ENCODE measurements around the gene APCDD1L.
A peak's percentile ranks its signal among the peaks of the same experiment; 100 is the strongest.

APCDD1L gene

DNA sequence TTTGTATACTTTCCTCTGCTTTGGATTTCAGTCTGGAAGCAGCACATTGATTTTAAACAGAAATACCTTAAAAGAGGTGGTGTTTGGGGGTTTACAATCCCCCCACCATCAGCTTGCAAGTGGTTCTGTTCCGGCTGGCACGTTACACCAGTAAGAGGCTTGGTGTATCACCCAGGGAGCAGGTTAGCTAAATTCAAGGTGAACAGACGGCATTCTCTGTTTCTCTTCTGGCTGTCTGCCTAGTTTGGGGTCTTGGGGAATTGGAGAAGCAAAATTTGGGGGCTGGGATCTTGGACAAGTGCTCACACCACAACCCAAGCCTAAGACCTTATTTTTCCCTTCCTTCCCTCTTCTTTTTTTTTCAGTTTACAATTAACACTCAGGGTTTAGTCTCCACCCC is 7.5 kb upstream of the APCDD1L start:
- DNase-seq (ENCODE audit: insufficient read length) (no peak), FAIRE-seq (no peak)
- TF ChIP-seq TAF1 (IDR thresholded peaks at IDR 0.05; ENCODE audit: borderline replicate concordance, low read depth, low read length) (no peak), POLR2AphosphoS5 (IDR thresholded peaks at IDR 0.05; ENCODE audit: low read depth, low read length) (no peak), POLR2A (IDR thresholded peaks at IDR 0.05; ENCODE audit: low read depth, low read length) (no peak)

DNA sequence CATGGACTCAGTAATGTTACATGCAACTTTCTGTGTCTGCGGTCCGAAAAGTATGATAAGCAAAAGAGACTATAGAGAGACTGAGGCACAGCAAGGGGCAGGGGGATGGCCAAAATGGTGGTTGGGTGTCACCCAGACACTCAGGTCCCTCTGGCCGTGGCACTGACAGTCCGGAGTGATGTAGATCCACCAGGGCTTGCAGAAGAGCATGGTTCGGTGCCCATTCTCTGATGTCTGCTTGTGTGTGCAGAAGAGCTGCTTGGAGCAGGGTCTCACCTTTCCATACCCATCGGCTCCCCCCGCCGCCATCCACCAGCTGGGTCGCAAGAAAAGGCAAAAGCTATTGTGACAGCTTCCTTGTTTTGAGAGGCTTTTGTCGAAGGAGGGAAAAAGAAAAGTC is 6.6 kb upstream of the APCDD1L start:
- no peak for DNase-seq (ENCODE audit: insufficient read length)
- TF ChIP-seq TAF1 (IDR thresholded peaks at IDR 0.05; ENCODE audit: borderline replicate concordance, low read depth, low read length) (no peak), POLR2A (IDR thresholded peaks at IDR 0.05; ENCODE audit: low read depth, low read length) (no peak), POLR2AphosphoS5 (IDR thresholded peaks at IDR 0.05; ENCODE audit: low read depth, low read length) (no peak)
- FAIRE-seq, result no peak

DNA sequence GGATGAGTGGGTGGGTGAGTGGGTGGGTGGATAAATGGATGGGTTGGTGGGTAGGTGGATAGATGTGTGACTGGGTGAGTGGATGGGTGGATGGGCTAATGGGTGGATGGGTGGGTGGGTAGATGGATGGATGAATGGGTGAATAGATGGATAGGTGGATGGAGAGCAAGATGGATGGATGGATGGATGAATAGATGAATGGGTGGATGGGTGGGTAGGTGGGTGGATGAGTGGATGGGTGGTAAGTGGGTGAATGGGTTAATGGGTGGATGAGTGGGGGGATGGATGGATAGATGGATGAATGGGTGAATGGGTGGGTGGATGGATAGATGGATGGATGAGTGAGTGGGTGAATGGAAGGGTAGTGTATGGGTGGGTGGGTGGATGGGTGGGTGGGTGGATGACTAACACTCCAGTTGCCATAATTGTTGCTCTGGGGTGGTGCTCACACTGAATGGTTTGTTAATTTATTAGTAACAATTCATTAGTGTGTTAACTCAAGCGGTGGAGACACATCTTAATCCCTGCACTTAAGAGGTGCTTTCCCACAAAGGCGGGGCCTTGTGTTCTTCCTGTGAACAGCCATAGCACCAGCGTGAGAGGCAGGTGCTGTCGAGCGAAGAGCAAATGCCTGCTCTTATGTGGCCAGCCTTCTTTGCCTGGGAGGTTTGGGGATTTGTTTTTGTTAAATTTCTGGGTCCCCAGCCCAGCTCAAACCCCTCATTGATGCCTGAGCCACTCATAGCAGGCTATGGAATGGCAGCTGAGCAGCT is 4.9 kb upstream of the APCDD1L start:
- FAIRE-seq (peak; percentile 58), DNase-seq (ENCODE audit: insufficient read length) (no peak)

DNA sequence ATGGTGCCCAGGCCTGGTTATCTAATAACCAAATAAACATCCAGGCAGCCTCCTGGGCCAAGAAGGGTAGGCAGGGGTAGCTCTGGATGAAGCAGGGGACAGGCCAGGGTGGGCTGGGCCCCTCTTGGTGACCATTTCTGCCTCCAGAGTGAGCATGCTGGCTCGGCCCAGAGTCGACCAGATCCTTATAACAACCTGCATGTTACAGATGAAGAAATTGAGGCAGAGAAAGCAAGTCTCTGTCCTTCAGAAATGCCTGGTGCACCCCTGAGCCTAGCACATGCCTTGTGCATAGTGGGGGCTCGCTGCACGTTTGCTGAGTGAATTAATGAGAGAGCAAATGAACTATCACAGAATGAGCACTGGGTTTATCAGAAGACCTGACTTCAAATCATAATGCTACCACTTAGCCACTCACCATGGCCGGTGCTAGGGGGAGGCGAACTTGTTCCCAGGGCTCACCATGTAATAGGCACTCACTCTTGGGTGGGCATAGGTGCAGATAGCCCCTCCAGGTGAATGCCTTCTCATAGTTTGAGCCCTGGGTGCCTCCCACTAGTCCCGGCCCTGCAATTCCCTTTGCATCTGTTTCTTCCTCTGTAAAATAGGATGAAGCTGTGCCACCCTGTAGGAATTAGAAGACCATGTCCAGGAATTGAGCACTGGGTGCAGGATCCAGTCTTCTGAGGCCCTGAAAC is 3.8 kb upstream of the APCDD1L start:
- TF ChIP-seq POLR2A (IDR thresholded peaks at IDR 0.05; ENCODE audit: low read depth, low read length), result no peak
- no peak for FAIRE-seq
- no peak for DNase-seq (ENCODE audit: insufficient read length)

More for the DNA sequence above, 4.9 kb upstream of the APCDD1L start:
- TF ChIP-seq TAF1 (IDR thresholded peaks at IDR 0.05; ENCODE audit: borderline replicate concordance, low read depth, low read length), result no peak
- TF ChIP-seq POLR2AphosphoS5 (IDR thresholded peaks at IDR 0.05; ENCODE audit: low read depth, low read length), result no peak
- TF ChIP-seq POLR2A (IDR thresholded peaks at IDR 0.05; ENCODE audit: low read depth, low read length), result no peak

DNA sequence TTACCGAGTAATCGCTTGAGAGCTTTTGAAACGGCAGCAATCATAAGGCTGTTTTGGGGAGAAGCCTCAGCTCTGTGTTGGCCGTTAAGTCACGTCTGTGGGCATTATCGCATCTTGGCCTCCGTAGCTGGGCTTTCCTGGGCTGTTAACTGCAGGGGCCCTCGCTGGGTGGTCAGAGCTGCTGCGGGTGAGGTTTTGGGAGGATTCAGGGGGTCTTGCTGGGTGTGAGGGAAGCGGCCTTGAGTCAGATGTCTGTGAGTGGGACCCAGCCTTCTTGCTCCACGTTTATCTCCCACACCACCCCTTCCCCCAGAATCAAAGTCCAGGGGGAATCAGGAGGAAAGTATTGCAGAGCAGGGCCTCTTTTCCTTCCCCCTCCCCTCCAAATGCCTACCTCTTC is 3.2 kb upstream of the APCDD1L start:
- DNase-seq (ENCODE audit: insufficient read length), result no peak
- no peak for FAIRE-seq
- no peak for TF ChIP-seq POLR2AphosphoS5 (IDR thresholded peaks at IDR 0.05; ENCODE audit: low read depth, low read length)
- no peak for TF ChIP-seq POLR2A (IDR thresholded peaks at IDR 0.05; ENCODE audit: low read depth, low read length)
- TF ChIP-seq TAF1 (IDR thresholded peaks at IDR 0.05; ENCODE audit: borderline replicate concordance, low read depth, low read length), result no peak

DNA sequence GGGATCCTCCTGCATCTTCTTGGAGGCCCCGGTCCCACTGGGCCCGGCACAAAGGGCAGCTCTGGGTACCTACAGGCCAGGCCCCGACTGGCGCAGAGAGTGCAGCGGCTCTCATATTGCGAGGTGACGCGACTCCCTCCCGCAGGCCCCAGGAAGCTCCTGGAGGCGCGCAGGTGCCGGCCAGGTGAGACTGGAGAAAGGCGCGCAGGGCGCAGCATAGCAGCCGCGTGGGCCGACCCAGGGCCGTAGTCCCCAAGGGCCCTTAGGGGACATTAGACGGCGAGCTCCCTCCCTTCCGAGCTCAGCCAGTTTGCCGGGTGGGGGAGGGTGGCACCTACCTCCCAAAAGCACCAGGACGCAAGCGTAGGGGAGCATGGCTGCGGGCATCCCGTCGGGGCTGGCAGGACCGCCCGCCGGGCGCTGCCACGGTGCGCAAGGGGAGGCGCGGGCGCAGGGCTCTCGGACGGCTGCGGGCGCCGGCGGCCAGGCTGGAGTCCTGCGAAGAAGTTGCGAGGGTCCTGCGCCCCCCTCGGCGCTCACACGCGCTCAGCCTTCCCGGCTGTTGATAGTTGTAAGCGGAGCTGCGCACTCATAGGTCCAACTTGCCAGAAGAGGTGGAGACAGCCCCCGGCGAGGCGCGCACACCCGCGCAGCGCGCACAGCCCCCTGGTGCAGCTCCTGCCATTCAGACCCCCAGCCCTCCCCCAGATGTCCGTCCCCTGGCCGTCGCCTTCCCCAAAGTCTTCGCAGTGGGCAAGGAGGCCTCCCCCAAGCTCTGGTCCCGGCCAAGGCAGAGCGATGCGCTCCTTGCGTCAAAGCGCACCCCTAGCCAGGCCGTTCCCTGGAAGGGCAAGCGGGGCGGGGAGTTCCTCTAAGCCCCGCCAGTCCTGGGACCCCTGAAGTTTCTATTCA is 622 bp downstream of the APCDD1L start:
- DNase-seq (ENCODE audit: insufficient read length) (no peak), FAIRE-seq (no peak)
- TF ChIP-seq TAF1 (IDR thresholded peaks at IDR 0.05; ENCODE audit: borderline replicate concordance, low read depth, low read length) (no peak), POLR2AphosphoS5 (IDR thresholded peaks at IDR 0.05; ENCODE audit: low read depth, low read length) (no peak), POLR2A (IDR thresholded peaks at IDR 0.05; ENCODE audit: low read depth, low read length) (no peak)

DNA sequence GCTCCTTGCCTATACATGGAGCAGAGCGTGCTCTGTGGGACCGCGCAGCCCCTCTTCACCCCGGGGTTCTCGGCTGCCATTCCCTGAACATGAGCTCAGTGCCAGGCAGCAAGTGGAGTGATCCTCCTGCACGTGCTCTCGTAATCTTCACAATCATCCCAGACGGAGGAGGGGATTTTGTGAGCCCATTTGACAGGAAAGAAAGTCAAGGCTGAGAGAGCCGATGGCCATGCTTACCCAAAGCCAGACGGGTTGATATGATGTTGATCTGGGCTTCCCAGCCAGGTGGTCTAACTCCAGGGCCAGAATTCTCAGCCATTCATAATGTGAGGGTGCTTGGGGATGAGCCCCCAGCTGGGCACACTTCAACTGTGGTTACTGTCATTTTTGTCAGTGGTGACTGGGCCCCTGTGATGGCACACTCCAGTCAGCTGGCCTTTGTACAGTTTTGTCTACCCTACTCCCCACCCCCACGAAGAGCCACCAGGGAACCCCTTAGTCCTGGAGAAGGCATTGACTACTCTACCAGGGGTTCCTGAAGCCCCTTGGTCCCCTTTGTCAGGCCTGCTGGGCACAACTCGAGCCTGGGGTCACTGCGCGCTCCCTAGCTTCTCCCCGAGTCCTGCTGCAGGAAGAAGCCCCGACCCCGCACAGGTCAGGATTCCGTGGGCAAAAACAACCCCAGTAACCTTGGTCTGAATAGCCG is 1.5 kb downstream of the APCDD1L start:
- no peak for DNase-seq (ENCODE audit: insufficient read length)
- FAIRE-seq, result no peak
- TF ChIP-seq POLR2A (IDR thresholded peaks at IDR 0.05; ENCODE audit: low read depth, low read length), result no peak
- no peak for TF ChIP-seq TAF1 (IDR thresholded peaks at IDR 0.05; ENCODE audit: borderline replicate concordance, low read depth, low read length)
- no peak for TF ChIP-seq POLR2AphosphoS5 (IDR thresholded peaks at IDR 0.05; ENCODE audit: low read depth, low read length)

DNA sequence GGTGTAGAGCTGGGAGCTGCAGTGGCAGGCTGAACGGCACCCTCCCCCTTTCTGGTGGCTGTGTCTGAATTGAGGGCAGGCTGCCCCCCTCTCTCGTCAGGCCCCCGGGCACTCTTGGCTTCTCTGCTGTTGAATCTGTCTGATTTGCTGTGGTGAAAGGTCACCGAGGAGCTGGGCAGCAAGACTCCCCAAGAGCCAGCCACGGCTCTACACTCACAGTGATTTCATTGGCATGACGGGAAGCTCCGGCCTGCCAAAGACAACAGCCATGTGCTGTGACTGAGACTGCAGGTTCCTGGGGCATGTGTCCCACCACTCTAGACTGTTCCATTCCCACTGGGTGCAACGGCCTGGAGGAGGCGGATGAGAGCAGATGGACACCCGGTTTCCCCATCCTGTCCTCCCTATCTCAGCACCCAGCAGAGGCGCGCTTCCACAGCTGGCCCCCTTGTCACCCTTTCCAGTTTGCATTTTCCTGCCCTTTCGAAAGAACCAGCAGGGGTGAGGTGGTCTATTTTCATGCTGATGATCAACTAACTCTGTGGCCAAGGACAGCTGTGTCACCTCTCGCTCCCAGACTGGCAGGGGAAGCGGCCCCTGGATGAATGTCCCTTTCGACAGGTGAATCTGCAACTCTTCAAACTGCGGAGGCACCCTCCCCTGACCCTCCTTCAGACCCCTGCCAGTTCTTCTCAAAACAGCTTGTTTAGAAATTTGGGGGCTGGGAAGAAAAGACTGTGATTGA is 2.2 kb downstream of the APCDD1L start:
- FAIRE-seq, result no peak

DNA sequence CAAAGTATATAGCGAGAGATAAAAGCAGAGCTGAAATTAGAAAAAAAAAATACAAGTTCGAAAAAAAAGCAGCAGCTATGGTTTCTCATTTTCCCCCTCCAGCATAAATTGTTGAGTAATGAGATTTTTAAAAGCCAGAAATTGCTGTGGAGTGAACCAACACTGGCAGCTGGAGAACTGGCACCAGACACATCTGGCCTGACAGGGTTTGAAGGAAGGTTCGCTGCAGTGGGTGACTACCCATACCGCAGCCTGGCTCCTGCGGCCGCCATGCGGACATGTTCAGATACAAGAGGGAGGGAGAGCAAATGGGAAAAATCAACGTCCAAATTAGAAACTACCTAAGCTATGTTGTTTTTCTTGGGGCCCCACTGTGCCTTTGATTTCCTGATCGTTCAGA is 3.3 kb downstream of the APCDD1L start:
- TF ChIP-seq TAF1 (IDR thresholded peaks at IDR 0.05; ENCODE audit: borderline replicate concordance, low read depth, low read length) (no peak), POLR2A (IDR thresholded peaks at IDR 0.05; ENCODE audit: low read depth, low read length) (no peak), POLR2AphosphoS5 (IDR thresholded peaks at IDR 0.05; ENCODE audit: low read depth, low read length) (no peak)
- DNase-seq (ENCODE audit: insufficient read length), result no peak
- no peak for FAIRE-seq

More for the DNA sequence above, 2.2 kb downstream of the APCDD1L start:
- DNase-seq (ENCODE audit: insufficient read length), result no peak
- TF ChIP-seq POLR2A (IDR thresholded peaks at IDR 0.05; ENCODE audit: low read depth, low read length) (no peak), TAF1 (IDR thresholded peaks at IDR 0.05; ENCODE audit: borderline replicate concordance, low read depth, low read length) (no peak), POLR2AphosphoS5 (IDR thresholded peaks at IDR 0.05; ENCODE audit: low read depth, low read length) (no peak)

DNA sequence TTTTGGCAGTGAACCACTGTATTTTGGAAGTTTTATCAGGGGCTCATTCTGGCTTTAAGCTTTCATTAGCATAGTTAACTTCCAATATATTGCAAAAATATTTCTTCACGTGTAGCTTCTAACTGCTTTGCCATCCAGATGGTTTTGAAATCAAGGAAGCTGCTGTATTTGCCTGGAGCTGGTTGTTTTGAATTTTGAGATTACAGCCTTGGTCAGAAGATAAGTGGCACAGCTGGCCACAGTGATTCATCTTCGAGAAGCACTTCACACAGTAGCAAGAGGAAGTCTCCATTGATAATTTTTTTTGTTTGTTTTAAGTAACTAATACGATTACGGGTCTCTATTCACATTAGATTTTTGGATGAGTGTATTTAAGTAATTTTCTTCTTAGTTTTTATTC is 3.8 kb downstream of the APCDD1L start:
- no peak for FAIRE-seq
- DNase-seq (ENCODE audit: insufficient read length), result no peak
- TF ChIP-seq TAF1 (IDR thresholded peaks at IDR 0.05; ENCODE audit: borderline replicate concordance, low read depth, low read length) (no peak), POLR2AphosphoS5 (IDR thresholded peaks at IDR 0.05; ENCODE audit: low read depth, low read length) (no peak)

All from GM12892 (cell line).